NK-92 treated with Interleukin-12 subunit alpha and Interleukin-12 subunit beta, amount 100 ng/mL, for 24 hours (cell line): ENCODE data around the gene CCR9.
"Not testable (repeated sequence)": the region's sequence is repeated elsewhere in the genome, so short reads cannot be mapped to it uniquely, and the experiment has no call there.

Experiments
- DNase-seq: peaks from one replicate; lab custom pipeline; 2025; lab: John Stamatoyannopoulos, UW

The CCR9 gene

GRCh38 chr3:45885979-45886705, at the start of gene CCR9:
Gene CCR9 (plus strand): TSS chr3:45886543. CDS start chr3:45894934, 8,391 bp downstream.
- no peak for DNase-seq

- DNase-seq, result no peak
These were observed 47.9 kb upstream of the CCR9 start for GRCh38 chr3:45838466-45838865.

GRCh38 chr3:45841420-45841756, 45.0 kb upstream of the CCR9 start:
- DNase-seq, result no peak

GRCh38 chr3:45841757-45842491, 44.4 kb upstream of the CCR9 start, which contains the start of gene LZTFL1:
Gene LZTFL1 (minus strand): TSS chr3:45842119. CDS start chr3:45841991, 128 bp downstream.
- no peak for DNase-seq

GRCh38 chr3:45842851-45843625, 43.3 kb upstream of the CCR9 start:
- no peak for DNase-seq

GRCh38 chr3:45844616-45845015, 41.7 kb upstream of the CCR9 start:
- DNase-seq, result no peak

- DNase-seq, result no peak
These were observed 38.0 kb upstream of the CCR9 start for GRCh38 chr3:45848392-45848791.

GRCh38 chr3:45852828-45853227, 33.5 kb upstream of the CCR9 start:
- DNase-seq, result no peak

- not testable (repeated sequence) for DNase-seq
These were observed 30.0 kb upstream of the CCR9 start for GRCh38 chr3:45856323-45856722.

- DNase-seq, result not testable (repeated sequence)
These were observed 29.3 kb upstream of the CCR9 start for GRCh38 chr3:45857024-45857423.

GRCh38 chr3:45858809-45859543, 27.4 kb upstream of the CCR9 start:
- no peak for DNase-seq

- no peak for DNase-seq
These were observed 25.9 kb upstream of the CCR9 start for GRCh38 chr3:45860481-45860880.

GRCh38 chr3:45861043-45861719, 25.2 kb upstream of the CCR9 start:
- DNase-seq, result no peak

GRCh38 chr3:45864760-45865519, 21.4 kb upstream of the CCR9 start:
- DNase-seq, result no peak

- DNase-seq, result no peak
These were observed 20.8 kb upstream of the CCR9 start for GRCh38 chr3:45865563-45865962.

- no peak for DNase-seq
These were observed 18.1 kb upstream of the CCR9 start for GRCh38 chr3:45868213-45868612.

- DNase-seq, result no peak
These were observed 17.7 kb upstream of the CCR9 start for GRCh38 chr3:45868650-45869049.

GRCh38 chr3:45869638-45870037, 16.7 kb upstream of the CCR9 start:
- DNase-seq, result no peak

- no peak for DNase-seq
These were observed 16.2 kb upstream of the CCR9 start for GRCh38 chr3:45870099-45870498.

GRCh38 chr3:45871780-45872179, 14.6 kb upstream of the CCR9 start:
- no peak for DNase-seq

GRCh38 chr3:45872569-45872968, 13.8 kb upstream of the CCR9 start:
- no peak for DNase-seq
